ENCODE data around the gene NRP2. TPM values are rescaled to one million over a fixed set of nuclear protein-coding genes. Genes with fewer than 3 reads are reported as not detected.

The NRP2 gene
- total and polyA plus RNA-seq, 2 of the 13 experiments (the other 11 are each of a cell fraction or from before 2014, with no cell fraction given) = 0.65 to 1.4 TPM

DNA sequence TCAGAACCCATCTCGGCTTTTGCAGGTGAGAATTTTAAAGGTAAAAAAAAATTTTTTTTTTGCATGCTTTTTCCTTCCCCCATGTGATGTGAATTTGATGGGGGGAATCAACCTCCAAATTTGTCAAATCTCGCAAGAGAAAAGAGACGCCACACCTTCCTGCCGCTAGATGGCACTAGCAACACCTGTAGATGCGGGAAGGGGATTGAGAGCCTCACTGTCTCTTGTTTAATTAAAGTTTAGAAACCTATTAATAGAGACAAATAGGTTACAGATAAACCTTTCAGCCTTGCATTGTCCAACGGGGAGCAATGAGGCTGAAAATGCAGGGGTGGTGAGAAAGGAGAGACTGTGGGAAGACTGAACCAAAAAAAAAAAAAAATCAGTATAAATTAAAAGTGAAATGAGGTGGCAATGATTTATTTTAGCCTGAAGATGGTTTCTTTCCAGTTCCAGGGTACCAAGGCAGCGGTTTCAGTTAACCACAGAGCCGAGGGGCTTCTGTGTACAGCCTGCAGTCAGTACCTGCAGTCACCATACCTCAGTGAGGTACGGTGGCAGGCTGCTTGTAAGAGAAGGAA lies 84.6 kb downstream of the NRP2 start (continued):
- TF ChIP-seq, protein P1, sequence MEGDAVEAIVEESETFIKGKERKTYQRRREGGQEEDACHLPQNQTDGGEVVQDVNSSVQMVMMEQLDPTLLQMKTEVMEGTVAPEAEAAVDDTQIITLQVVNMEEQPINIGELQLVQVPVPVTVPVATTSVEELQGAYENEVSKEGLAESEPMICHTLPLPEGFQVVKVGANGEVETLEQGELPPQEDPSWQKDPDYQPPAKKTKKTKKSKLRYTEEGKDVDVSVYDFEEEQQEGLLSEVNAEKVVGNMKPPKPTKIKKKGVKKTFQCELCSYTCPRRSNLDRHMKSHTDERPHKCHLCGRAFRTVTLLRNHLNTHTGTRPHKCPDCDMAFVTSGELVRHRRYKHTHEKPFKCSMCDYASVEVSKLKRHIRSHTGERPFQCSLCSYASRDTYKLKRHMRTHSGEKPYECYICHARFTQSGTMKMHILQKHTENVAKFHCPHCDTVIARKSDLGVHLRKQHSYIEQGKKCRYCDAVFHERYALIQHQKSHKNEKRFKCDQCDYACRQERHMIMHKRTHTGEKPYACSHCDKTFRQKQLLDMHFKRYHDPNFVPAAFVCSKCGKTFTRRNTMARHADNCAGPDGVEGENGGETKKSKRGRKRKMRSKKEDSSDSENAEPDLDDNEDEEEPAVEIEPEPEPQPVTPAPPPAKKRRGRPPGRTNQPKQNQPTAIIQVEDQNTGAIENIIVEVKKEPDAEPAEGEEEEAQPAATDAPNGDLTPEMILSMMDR (CRISPR knock-in tag; IDR thresholded peaks at IDR 0.05) = peak; percentile 83
- no peak for TF ChIP-seq MBD4 (IDR thresholded peaks at IDR 0.05; ENCODE audit: borderline replicate concordance, low read length)
- peak; percentile 38; the same call in 1 of the 2 replicates for TF ChIP-seq RAD21 (CRISPR knock-in tag; IDR thresholded peaks at IDR 0.05)
- TF ChIP-seq, protein P2, sequence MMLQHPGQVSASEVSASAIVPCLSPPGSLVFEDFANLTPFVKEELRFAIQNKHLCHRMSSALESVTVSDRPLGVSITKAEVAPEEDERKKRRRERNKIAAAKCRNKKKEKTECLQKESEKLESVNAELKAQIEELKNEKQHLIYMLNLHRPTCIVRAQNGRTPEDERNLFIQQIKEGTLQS (CRISPR knock-in tag; IDR thresholded peaks at IDR 0.05) = no peak
- peak; percentile 62 for TF ChIP-seq STAG1 (CRISPR knock-in tag; IDR thresholded peaks at IDR 0.05)

DNA sequence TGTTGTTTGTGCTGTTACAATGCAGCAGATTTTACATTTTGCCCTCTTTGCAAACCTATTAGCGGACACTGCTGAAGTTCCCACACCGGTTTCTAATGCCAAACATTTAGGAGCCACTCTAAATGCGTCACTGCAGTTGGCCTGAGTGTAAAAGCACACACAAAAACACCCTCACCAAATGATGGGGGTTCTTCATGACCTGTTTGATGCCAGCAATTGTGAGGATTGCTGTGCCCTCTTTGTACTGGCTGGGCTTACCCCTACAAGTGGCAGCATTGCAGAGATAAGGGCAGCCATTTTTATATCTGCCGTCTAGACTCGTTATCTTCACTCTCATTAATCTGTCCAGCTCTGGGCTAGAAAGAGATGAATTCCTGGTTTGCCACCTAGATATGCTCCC lies 85.3 kb downstream of the NRP2 start:
- Histone ChIP-seq H3K27me3 (ENCODE audit: control insufficient read depth in 1 of 2, insufficient read depth in 2 of 2, low read length in 2 of 2) (no peaks in the 10 kb centered on the region; a peak in 2 of 5 replicates), H3K4me1 (ENCODE audit: insufficient read depth, low read length) (no peaks in the 10 kb centered on the region), H3K4me3 (replicated peaks in 1 of 3; ENCODE audit: insufficient read depth in 1 of 3, low read depth in 2 of 3, low read length in 3 of 3) (no peak overlapping the region), H4K20me1 (ENCODE audit: insufficient read depth, low read length) (no peaks in the 10 kb centered on the region), H3K9ac (ENCODE audit: insufficient read depth, low read depth, low read length) (no peak overlapping the region), H3K9me3 (ENCODE audit: low read length) (no peaks in the 10 kb centered on the region), H3K27ac (ENCODE audit: extremely low read length, insufficient read depth, low read length) (no peak overlapping the region), H3K36me3 (replicated peaks in 1 of 2; ENCODE audit: control insufficient read depth in 1 of 2, insufficient read depth in 2 of 2, low read length in 2 of 2) (no peaks in the 10 kb centered on the region), H2AFZ (ENCODE audit: low read length) (no peak overlapping the region), H3K4me2 (ENCODE audit: low read depth, low read length) (no peak overlapping the region), H3K79me2 (ENCODE audit: insufficient read depth, low read length) (no peaks in the 10 kb centered on the region)
- 64% methylated on average over 5 of the region's 5 CpGs for WGBS (ENCODE audit: low lambda C conversion rate)
- in situ Hi-C loops (cut with HindIII; ENCODE audit: extremely low pct_ligation_motif_present, low pct_unique_long_range_greater_than_20kb) (no loop called here), intact Hi-C loops (cut with micrococcal nuclease; ENCODE audit: unreplicated experiment) (loop anchor here (2.0 kb wide), 2 partner anchors 117 to 159 kb away; no protein-coding TSS in a partner anchor)
- ATAC-seq (no peak), DNase-seq (ENCODE audit: low spot score) (no peak), FAIRE-seq (no peak)
- ChIA-PET CTCF (ENCODE audit: low intra/inter-chr PET ratio, low total read pairs) (interaction anchor here (0.9 to 2.2 kb wide), 3 partner anchors 46 to 158 kb away, joined by 3 to 14 read pairs (median 14); no protein-coding TSS in a partner anchor), POLR2A (no interaction called here)
- BruUV-seq (replicated peaks) = no TSS peak
- no peak for TF ChIP-seq ZFY (CRISPR knock-in tag; IDR thresholded peaks at IDR 0.05)
- TF ChIP-seq POLR2A (IDR thresholded peaks at IDR 0.05; ENCODE audit: insufficient read depth in 1 of 2, low read depth in 2 of 2, low read length in 2 of 2) = no peak
- no peak for TF ChIP-seq FOXM1 (CRISPR knock-in tag; IDR thresholded peaks at IDR 0.05)
- no peak for TF ChIP-seq KDM3A (CRISPR knock-in tag; IDR thresholded peaks at IDR 0.05; ENCODE audit: low read depth)
- TF ChIP-seq, protein P3, sequence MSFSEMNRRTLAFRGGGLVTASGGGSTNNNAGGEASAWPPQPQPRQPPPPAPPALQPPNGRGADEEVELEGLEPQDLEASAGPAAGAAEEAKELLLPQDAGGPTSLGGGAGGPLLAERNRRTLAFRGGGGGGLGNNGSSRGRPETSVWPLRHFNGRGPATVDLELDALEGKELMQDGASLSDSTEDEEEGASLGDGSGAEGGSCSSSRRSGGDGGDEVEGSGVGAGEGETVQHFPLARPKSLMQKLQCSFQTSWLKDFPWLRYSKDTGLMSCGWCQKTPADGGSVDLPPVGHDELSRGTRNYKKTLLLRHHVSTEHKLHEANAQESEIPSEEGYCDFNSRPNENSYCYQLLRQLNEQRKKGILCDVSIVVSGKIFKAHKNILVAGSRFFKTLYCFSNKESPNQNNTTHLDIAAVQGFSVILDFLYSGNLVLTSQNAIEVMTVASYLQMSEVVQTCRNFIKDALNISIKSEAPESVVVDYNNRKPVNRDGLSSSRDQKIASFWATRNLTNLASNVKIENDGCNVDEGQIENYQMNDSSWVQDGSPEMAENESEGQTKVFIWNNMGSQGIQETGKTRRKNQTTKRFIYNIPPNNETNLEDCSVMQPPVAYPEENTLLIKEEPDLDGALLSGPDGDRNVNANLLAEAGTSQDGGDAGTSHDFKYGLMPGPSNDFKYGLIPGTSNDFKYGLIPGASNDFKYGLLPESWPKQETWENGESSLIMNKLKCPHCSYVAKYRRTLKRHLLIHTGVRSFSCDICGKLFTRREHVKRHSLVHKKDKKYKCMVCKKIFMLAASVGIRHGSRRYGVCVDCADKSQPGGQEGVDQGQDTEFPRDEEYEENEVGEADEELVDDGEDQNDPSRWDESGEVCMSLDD (CRISPR knock-in tag; IDR thresholded peaks at IDR 0.05; ENCODE audit: borderline replicate concordance) = no peak
- no peak for TF ChIP-seq PCBP2 (optimal IDR thresholded peaks at IDR 0.05; ENCODE audit: low read depth, low read length, poor library complexity, severe bottlenecking)
- no peak for TF ChIP-seq CHD2 (IDR thresholded peaks at IDR 0.05; ENCODE audit: low read depth, low read length)
- no peak for TF ChIP-seq HDAC1 (CRISPR knock-in tag; IDR thresholded peaks at IDR 0.05)
- TF ChIP-seq, protein P4, sequence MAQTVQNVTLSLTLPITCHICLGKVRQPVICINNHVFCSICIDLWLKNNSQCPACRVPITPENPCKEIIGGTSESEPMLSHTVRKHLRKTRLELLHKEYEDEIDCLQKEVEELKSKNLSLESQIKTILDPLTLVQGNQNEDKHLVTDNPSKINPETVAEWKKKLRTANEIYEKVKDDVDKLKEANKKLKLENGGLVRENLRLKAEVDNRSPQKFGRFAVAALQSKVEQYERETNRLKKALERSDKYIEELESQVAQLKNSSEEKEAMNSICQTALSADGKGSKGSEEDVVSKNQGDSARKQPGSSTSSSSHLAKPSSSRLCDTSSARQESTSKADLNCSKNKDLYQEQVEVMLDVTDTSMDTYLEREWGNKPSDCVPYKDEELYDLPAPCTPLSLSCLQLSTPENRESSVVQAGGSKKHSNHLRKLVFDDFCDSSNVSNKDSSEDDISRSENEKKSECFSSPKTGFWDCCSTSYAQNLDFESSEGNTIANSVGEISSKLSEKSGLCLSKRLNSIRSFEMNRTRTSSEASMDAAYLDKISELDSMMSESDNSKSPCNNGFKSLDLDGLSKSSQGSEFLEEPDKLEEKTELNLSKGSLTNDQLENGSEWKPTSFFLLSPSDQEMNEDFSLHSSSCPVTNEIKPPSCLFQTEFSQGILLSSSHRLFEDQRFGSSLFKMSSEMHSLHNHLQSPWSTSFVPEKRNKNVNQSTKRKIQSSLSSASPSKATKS (CRISPR knock-in tag; IDR thresholded peaks at IDR 0.05) = no peak
- TF ChIP-seq RBAK (CRISPR knock-in tag; IDR thresholded peaks at IDR 0.05) = no peak
- TF ChIP-seq KLF11 (CRISPR knock-in tag; IDR thresholded peaks at IDR 0.05) = no peak
